ENCODE data around the gene POLR2J3.
"Not testable (repeated sequence)": the region's sequence is repeated elsewhere in the genome, so short reads cannot be mapped to it uniquely, and the experiment has no call there.

The POLR2J3 gene

GRCh38 chr7:102572261-102573239 lies at the start of gene POLR2J3:
Gene POLR2J3, minus strand, starts transcription at chr7:102572583. Its CDS starts 62 bp downstream, at chr7:102572521.
- DNase-seq = not testable (repeated sequence)

GRCh38 chr7:102618122-102618521 lies 45.7 kb upstream of the POLR2J3 start:
- not testable (repeated sequence) for DNase-seq

GRCh38 chr7:102616507-102617125 lies 44.2 kb upstream of the POLR2J3 start, which contains the start of gene RASA4:
Gene RASA4, minus strand, starts transcription at chr7:102616756. Its CDS starts 67 bp downstream, at chr7:102616689.
- not testable (repeated sequence) for DNase-seq

- DNase-seq = not testable (repeated sequence)
These were observed 43.5 kb upstream of the POLR2J3 start for GRCh38 chr7:102615930-102616329.

GRCh38 chr7:102614873-102615272 lies 42.5 kb upstream of the POLR2J3 start:
- not testable (repeated sequence) for DNase-seq

GRCh38 chr7:102614346-102614697 lies 41.9 kb upstream of the POLR2J3 start:
- not testable (repeated sequence) for DNase-seq

GRCh38 chr7:102613575-102614345 lies 41.4 kb upstream of the POLR2J3 start:
- not testable (repeated sequence) for DNase-seq

GRCh38 chr7:102611675-102612325 lies 39.4 kb upstream of the POLR2J3 start:
- DNase-seq = not testable (repeated sequence)

- DNase-seq = not testable (repeated sequence)
These were observed 38.8 kb upstream of the POLR2J3 start for GRCh38 chr7:102611013-102611674.

- DNase-seq = not testable (repeated sequence)
These were observed 38.1 kb upstream of the POLR2J3 start for GRCh38 chr7:102610441-102610840.

- not testable (repeated sequence) for DNase-seq
These were observed 37.4 kb upstream of the POLR2J3 start for GRCh38 chr7:102609734-102610133.

GRCh38 chr7:102606848-102607247 lies 34.5 kb upstream of the POLR2J3 start:
- not testable (repeated sequence) for DNase-seq

- DNase-seq = not testable (repeated sequence)
These were observed 32.2 kb upstream of the POLR2J3 start for GRCh38 chr7:102604431-102605145.

- DNase-seq = not testable (repeated sequence)
These were observed 29.9 kb upstream of the POLR2J3 start for GRCh38 chr7:102602317-102602716.

GRCh38 chr7:102599699-102600098 lies 27.3 kb upstream of the POLR2J3 start:
- DNase-seq = not testable (repeated sequence)

- not testable (repeated sequence) for DNase-seq
These were observed 23.7 kb upstream of the POLR2J3 start for GRCh38 chr7:102596036-102596435.

GRCh38 chr7:102593637-102594334 lies 21.4 kb upstream of the POLR2J3 start:
- not testable (repeated sequence) for DNase-seq

GRCh38 chr7:102592477-102593019 lies 20.2 kb upstream of the POLR2J3 start:
- DNase-seq = not testable (repeated sequence)

- not testable (repeated sequence) for DNase-seq
These were observed 17.5 kb upstream of the POLR2J3 start for GRCh38 chr7:102589857-102590256.

- DNase-seq = not testable (repeated sequence)
These were observed 11.1 kb upstream of the POLR2J3 start for GRCh38 chr7:102583495-102583894.
